NCI-H2081 (cell line): Measurements from ENCODE around the gene WDR46.
"Not testable (repeated sequence)": the region's sequence is repeated elsewhere in the genome, so short reads cannot be mapped to it uniquely, and the experiment has no call there.

Experiments
- DNase-seq, 2 experiments: peaks; one replicate each; lab custom pipeline; 2025; lab: John Stamatoyannopoulos, UW

The WDR46 gene

GRCh38 chr6:33288141-33288920, 708 bp downstream of the WDR46 start:
- no peak for DNase-seq

DNA sequence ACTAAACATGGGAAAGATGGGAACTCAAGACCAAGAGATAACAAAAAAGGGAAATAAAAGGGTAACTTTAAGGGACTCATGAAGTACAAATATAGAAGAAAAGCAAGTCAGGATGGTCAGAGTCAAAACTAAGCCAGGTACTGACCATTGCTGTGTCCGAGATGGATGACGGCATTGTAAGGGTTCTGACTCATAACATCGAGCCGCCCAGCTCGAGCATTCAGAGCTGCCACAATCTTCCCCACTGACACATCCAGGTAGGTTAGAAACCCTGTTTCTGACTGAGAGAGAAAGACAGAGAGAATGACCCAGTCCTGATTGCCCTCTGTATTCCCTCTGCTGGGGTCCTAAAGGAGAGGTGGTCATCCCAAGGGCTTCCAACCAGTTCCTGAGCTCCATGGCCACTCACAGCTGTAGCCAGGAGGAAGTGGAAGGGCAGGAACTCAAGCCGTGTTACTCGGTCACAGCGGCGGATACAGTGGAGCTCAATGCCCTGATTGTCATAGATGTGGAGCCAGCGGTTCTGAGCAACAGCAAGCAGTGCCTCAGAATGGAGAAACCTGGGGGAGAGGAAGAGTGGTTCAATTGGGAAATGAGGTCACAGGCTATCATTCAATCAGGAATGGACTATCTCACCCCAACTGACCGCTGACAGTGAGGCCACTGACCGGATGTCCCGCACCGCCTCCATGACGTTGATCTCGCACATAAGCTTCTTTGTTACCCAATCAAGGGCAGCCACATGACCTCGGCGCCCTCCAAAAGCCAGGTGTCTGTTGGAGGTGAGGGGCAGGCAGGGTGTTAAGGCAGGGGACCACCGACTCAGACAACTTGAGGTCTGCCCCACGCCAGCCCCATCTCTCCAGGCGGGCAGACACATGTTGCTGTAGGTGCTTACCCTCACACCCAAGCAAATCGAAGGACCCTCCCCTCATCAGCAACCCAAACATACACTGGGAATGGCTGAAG, 1.8 kb downstream of the WDR46 start:
- no peak for DNase-seq

DNA sequence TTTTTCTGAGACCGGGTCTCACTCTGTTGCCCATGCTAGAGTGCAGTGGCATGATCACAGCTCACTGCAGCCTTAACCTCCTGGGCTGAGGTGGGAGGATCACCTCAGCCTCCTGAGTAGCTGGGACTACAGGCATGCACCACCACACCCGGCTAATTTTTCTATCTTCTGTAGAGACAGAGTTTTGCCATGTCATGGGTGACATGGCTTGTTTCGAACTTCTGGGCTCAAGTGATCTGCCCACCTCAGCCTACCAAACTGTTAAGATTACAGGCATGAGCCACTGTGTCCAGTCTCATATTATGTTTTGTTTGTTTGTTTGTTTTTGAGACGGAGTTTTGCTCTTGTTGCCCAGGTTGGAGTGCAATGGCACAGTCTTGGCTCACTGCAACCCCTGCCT, 3.8 kb downstream of the WDR46 start:
- not testable (repeated sequence) for DNase-seq

GRCh38 chr6:33280539-33280938, 8.5 kb downstream of the WDR46 start:
- DNase-seq, result no peak

GRCh38 chr6:33279971-33280511, 9.0 kb downstream of the WDR46 start:
- peak in 1 of 2 experiments; percentile 20 for DNase-seq

- no peak for DNase-seq
These were observed 9.8 kb downstream of the WDR46 start for GRCh38 chr6:33279257-33279695.

DNA sequence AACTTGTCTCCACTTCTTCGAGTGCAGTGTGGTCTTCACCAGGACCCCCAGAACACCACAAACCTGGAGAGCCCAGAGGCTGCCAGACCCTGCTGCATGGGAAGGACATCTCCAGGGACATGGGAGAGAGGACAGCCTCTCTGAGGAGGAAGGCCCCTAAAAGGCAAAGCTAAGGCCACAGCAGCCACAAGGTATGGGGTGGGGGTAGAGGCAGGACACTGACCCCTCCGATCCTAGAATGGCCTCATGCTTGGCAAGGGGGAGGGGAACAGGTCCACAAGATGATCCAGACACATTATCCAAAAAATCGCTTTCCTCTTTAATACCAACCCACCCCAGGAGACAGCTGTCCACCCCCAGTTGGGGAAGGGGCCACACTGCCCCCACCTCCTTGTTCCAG, 10.2 kb downstream of the WDR46 start:
- DNase-seq, result no peak

GRCh38 chr6:33278392-33278741, 10.7 kb downstream of the WDR46 start:
- no peak for DNase-seq

DNA sequence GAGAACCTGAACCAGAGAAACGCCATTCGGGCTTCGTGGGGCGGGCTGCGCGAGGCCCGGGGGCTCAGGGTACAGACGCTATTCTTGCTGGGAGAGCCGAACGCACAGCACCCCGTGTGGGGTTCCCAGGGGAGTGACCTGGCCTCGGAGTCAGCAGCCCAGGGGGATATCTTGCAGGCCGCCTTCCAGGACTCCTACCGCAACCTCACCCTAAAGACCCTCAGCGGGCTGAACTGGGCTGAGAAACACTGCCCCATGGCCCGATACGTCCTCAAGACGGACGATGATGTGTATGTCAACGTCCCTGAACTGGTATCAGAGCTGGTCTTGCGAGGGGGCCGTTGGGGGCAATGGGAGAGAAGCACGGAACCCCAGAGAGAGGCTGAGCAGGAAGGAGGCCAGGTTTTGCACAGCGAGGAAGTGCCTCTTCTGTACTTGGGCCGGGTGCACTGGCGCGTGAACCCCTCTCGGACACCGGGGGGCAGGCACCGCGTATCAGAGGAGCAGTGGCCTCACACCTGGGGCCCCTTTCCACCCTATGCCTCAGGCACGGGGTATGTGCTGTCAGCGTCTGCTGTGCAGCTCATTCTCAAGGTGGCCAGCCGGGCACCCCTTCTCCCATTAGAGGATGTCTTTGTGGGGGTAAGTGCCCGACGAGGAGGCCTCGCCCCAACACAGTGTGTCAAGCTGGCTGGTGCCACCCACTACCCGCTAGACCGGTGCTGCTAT, 11.2 kb downstream of the WDR46 start:
- no peak for DNase-seq

DNA sequence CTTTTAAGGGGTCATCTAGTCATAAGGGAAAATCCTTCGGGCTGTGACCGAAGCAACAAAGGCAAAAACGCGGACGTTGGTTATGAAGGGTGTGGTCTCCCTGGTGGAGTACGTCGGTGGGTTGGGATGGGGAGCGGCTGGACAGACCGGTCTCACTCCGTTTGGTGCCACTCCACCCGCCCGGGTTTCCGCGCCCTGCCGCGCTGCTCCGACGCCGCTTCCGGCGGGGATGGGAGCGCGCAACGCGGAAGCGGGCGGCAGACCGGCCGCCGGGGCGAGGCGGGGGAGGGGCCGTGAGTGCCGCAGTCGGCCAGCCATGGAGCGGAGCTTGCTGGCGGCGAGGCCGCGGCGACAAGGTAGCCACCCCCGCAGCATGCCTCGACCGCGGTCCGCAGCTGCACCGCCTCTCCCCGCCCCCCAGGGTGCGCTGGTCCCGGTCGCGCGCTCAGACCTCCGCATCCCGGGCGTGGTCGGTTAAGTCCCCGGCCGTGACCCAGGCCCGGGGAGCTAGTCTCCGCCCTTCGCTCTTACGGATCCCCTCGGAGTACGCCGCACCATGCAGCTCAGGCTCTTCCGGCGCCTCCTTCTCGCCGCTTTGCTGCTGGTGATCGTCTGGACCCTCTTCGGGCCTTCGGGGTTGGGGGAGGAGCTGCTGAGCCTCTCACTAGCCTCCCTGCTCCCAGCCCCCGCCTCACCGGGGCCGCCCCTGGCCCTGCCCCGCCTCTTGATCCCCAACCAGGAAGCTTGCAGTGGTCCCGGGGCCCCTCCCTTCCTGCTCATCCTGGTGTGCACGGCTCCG, 12.0 kb downstream of the WDR46 start, which contains the start of gene B3GALT4:
B3GALT4 (plus strand) TSS at position 260 of the 799 bp plus-strand sequence; CDS start at position 557, 297 bp downstream.
- DNase-seq, result peak; percentile 65 to 76

DNA sequence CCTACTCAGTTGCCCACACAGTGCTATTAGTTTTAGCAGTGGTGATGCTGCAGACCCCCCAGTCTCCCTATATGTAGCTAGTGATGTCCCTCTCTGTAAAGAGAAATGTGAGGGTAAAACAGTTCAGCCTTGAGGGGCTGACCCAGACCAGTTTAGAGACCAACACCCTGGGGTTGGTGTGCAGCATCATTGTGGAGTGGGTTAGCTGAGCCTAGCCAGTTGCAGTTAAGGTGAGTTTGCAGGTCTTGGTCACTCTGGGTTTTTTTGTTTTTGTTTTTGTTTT, 12.5 kb downstream of the WDR46 start:
- no peak for DNase-seq

DNA sequence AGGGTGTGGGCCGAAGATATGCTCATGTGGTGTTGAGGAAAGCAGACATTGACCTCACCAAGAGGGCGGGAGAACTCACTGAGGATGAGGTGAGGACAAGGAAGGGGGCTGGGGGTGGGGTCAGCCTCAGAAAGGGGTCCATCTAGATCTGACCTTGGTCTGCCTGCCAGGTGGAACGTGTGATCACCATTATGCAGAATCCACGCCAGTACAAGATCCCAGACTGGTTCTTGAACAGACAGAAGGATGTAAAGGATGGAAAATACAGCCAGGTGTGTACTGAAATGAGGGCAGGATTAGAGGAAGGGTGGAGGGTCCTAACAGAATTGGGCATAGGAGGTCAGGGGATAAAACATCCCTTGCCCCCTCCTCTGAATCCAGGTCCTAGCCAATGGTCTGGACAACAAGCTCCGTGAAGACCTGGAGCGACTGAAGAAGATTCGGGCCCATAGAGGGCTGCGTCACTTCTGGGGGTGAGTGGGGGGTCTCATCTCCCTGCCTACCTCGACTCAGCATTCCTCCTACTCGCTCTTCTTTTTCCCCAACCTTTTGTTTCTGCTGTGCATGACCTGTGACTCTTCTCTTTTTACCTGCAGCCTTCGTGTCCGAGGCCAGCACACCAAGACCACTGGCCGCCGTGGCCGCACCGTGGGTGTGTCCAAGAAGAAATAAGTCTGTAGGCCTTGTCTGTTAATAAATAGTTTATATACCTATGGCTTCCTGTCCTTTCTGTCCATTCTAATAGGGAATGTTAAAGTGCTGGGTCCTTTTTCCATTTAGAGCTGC, 13.1 kb downstream of the WDR46 start:
- DNase-seq, result peak in 1 of 2 experiments; percentile 5

GRCh38 chr6:33273924-33274902, 14.8 kb downstream of the WDR46 start:
- DNase-seq, result no peak

- DNase-seq, result no peak
These were observed 15.7 kb downstream of the WDR46 start for GRCh38 chr6:33273129-33273923.

- no peak for DNase-seq
These were observed 16.5 kb downstream of the WDR46 start for GRCh38 chr6:33272275-33273128.

DNA sequence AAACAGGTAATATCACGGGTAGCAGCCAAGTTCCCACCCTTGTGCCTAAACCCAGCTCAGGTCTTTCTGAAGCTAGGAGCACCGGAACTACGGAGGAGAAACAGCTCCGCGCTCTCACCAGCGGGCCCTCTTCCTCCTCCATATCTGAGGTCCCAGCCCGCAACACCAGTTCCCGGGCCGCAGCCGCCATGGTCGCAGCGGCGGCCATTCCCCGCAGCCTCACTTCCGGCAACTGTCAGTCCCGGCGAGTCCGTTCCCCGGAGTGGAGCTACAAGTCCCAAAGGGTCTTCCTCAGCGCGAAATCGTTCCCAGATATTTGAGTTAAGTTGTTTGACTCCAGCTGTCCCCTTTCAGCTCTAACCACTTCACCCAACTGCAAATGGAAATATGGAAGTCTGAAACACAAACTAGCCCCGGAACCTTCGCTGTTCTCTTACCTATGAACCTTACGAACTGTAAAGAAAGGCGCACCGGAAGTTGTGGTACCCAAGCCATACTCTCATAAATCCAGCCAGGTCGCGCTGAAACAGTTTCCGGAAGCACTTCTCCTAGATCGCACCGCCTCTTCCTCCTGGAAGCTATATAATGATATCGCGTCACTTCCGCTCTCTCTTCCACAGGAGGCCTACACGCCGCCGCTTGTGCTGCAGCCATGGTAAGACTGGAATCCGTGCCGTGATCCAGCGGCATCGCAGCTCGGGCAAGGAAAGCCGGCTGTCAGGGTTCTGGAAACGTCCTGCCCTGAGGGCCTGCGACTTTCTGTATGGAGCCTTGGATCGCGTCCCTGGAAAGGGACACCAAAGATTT, 17.4 kb downstream of the WDR46 start, which contains the start of the genes RPS18 and VPS52:
RPS18 (plus strand) TSS at position 608 of the 807 bp plus-strand sequence; CDS start at position 653, 45 bp downstream.
VPS52 (minus strand) TSS at position 409 of the 807 bp plus-strand sequence; CDS start at position 208, 201 bp downstream.
- DNase-seq, result peak; percentile 98 to 99
